ENCODE results near the gene KDM4B.

- TF ChIP-seq, protein P1, sequence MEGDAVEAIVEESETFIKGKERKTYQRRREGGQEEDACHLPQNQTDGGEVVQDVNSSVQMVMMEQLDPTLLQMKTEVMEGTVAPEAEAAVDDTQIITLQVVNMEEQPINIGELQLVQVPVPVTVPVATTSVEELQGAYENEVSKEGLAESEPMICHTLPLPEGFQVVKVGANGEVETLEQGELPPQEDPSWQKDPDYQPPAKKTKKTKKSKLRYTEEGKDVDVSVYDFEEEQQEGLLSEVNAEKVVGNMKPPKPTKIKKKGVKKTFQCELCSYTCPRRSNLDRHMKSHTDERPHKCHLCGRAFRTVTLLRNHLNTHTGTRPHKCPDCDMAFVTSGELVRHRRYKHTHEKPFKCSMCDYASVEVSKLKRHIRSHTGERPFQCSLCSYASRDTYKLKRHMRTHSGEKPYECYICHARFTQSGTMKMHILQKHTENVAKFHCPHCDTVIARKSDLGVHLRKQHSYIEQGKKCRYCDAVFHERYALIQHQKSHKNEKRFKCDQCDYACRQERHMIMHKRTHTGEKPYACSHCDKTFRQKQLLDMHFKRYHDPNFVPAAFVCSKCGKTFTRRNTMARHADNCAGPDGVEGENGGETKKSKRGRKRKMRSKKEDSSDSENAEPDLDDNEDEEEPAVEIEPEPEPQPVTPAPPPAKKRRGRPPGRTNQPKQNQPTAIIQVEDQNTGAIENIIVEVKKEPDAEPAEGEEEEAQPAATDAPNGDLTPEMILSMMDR (IDR thresholded peaks at IDR 0.05; ENCODE audit: low read depth, low read length, poor library complexity, severe bottlenecking): peak; percentile 75
- no peak for TF ChIP-seq EZH2phosphoT487 (IDR thresholded peaks at IDR 0.05; ENCODE audit: borderline replicate concordance, low read length)
Measured at GRCh38 chr19:5137571-5138124, 168.7 kb downstream of the KDM4B start.
